Trophoblast cell (in vitro differentiated cells and primary cell): ENCODE results near the gene ADAMTS14.
"Not testable (repeated sequence)": the region's sequence is repeated elsewhere in the genome, so short reads cannot be mapped to it uniquely, and the experiment has no call there.

Source experiments
- DNase-seq, 2 donors: peaks; one replicate each; pipeline ENCODE4 v3.0.0-alpha.2; 2016
- H2AFZ ChIP-seq: 2 replicates; pipeline ENCODE4 v1.6.1; 2013; ENCODE audit warnings: low read length, moderate library complexity, mild to moderate bottlenecking; ENCODE audit not compliant: insufficient read depth, poor library complexity
- H2AK5ac ChIP-seq: 2 replicates; pipeline ENCODE4 v1.6.1; 2013; ENCODE audit warnings: mild to moderate bottlenecking, low read length
- H2BK120ac ChIP-seq: 2 replicates; pipeline ENCODE4 v1.6.1; 2013; ENCODE audit warnings: low read length, mild to moderate bottlenecking, moderate library complexity; ENCODE audit not compliant: insufficient read depth, poor library complexity
- H2BK12ac ChIP-seq: 2 replicates; pipeline ENCODE4 v1.6.1; 2013; ENCODE audit warnings: mild to moderate bottlenecking, low read length, moderate library complexity
- H2BK5ac ChIP-seq: 2 replicates; pipeline ENCODE4 v1.6.1; 2013; ENCODE audit warnings: low read length, low read depth, moderate library complexity, mild to moderate bottlenecking; ENCODE audit not compliant: poor library complexity
- H3K14ac ChIP-seq: 2 replicates; pipeline ENCODE4 v1.6.1; 2013; ENCODE audit warnings: mild to moderate bottlenecking, low read length
- H3K18ac ChIP-seq: 2 replicates; pipeline ENCODE4 v1.6.1; 2013; ENCODE audit warnings: mild to moderate bottlenecking, low read length
- H3K23ac ChIP-seq: 2 replicates; pipeline ENCODE4 v1.6.1; 2013; ENCODE audit warnings: low read length
- H3K27ac ChIP-seq: 2 replicates; pipeline ENCODE4 v1.5.1; 2013; ENCODE audit warnings: low read depth, mild to moderate bottlenecking, inconsistent platforms, low read length, moderate library complexity
- H3K27me3 ChIP-seq: 2 replicates; pipeline ENCODE4 v1.6.1; 2013; ENCODE audit warnings: inconsistent platforms, mild to moderate bottlenecking, low read length, moderate library complexity; ENCODE audit not compliant: insufficient read depth
- H3K36me3 ChIP-seq, 2 experiments: 1 replicate in 1 of 2; 2 replicates in 1 of 2; pipeline ENCODE4 v1.6.1; 2013; ENCODE audit warnings: low read length in 2 of 2, mild to moderate bottlenecking in 2 of 2, moderate library complexity in 1 of 2; ENCODE audit not compliant: insufficient read depth in 2 of 2, control insufficient read depth in 1 of 2
- H3K4ac ChIP-seq: 2 replicates; pipeline ENCODE4 v1.6.1; 2013; ENCODE audit warnings: low read depth, mild to moderate bottlenecking, low read length, moderate library complexity
- H3K4me1 ChIP-seq, 2 experiments: 1 replicate in 1 of 2; 2 replicates in 1 of 2; pipeline ENCODE4 v1.6.1; 2013; ENCODE audit warnings: low read length in 2 of 2, mild to moderate bottlenecking in 2 of 2, moderate library complexity in 1 of 2; ENCODE audit not compliant: insufficient read depth in 2 of 2, control insufficient read depth in 1 of 2
- H3K4me2 ChIP-seq: 2 replicates; pipeline ENCODE4 v1.6.1; 2013; ENCODE audit warnings: inconsistent platforms, mild to moderate bottlenecking, low read length, moderate library complexity
- H3K4me3 ChIP-seq: 2 replicates; pipeline ENCODE4 v1.5.1; 2013; ENCODE audit warnings: mild to moderate bottlenecking, low read depth, low read length, inconsistent platforms
- H3K79me1 ChIP-seq: one replicate; pipeline ENCODE4 v1.6.1; 2013; ENCODE audit warnings: low read length
- H3K79me2 ChIP-seq: 2 replicates; pipeline ENCODE4 v1.6.1; 2013; ENCODE audit warnings: low read length, mild to moderate bottlenecking; ENCODE audit not compliant: control insufficient read depth, insufficient read depth, poor library complexity
- H3K9ac ChIP-seq: 2 replicates; pipeline ENCODE4 v1.6.1; 2013; ENCODE audit warnings: mild to moderate bottlenecking, low read length
- H3K9me3 ChIP-seq: 2 replicates; pipeline ENCODE4 v1.6.1; 2013; ENCODE audit warnings: low read depth, mild to moderate bottlenecking, control low read depth, inconsistent platforms, low read length; ENCODE audit not compliant: insufficient read depth
- H4K12ac ChIP-seq: 2 replicates; pipeline ENCODE4 v1.6.1; 2013; ENCODE audit warnings: low read depth, mild to moderate bottlenecking, low read length, moderate library complexity
- H4K8ac ChIP-seq: 2 replicates; pipeline ENCODE4 v1.6.1; 2013; ENCODE audit warnings: low read depth, mild to moderate bottlenecking, low read length, moderate library complexity
- H4K91ac ChIP-seq: one replicate; pipeline ENCODE4 v1.6.1; 2013; ENCODE audit warnings: low read depth, mild to moderate bottlenecking, low read length, moderate library complexity
- WGBS: extraction: QIAGEN DNeasy Blood & Tissue Kit; methylation state at CpG from one replicate; pipeline ENCODE4 v1.1.7; 2013; ENCODE audit warnings: missing lambda C conversion rate; ENCODE audit not compliant: insufficient read length, insufficient coverage; ENCODE audit errors: extremely low coverage; 5-methylcytosine and 5-hydroxymethylcytosine counted together

The ADAMTS14 gene

GRCh38 chr10:70639640-70640383 lies 32.5 kb upstream of the ADAMTS14 start:
- not testable (repeated sequence) for H2BK12ac ChIP-seq, H3K27ac ChIP-seq, H3K79me1 ChIP-seq, H2AFZ ChIP-seq, H4K91ac ChIP-seq, H3K27me3 ChIP-seq, DNase-seq, H3K4me2 ChIP-seq, H4K12ac ChIP-seq, H2BK120ac ChIP-seq, H3K18ac ChIP-seq, H2AK5ac ChIP-seq, H2BK5ac ChIP-seq, H4K8ac ChIP-seq, H3K9me3 ChIP-seq, H3K14ac ChIP-seq, H3K4me3 ChIP-seq, H3K4ac ChIP-seq, H3K36me3 ChIP-seq, H3K79me2 ChIP-seq, H3K4me1 ChIP-seq, H3K9ac ChIP-seq, H3K23ac ChIP-seq
- no CpG with 5 or more reads among the region's 7 CpGs for WGBS

- not testable (repeated sequence) for H2BK12ac ChIP-seq, H3K79me2 ChIP-seq, H3K27ac ChIP-seq, H4K12ac ChIP-seq, H3K4me2 ChIP-seq, H3K18ac ChIP-seq, H3K4me3 ChIP-seq, H3K27me3 ChIP-seq, H3K9ac ChIP-seq, H3K4ac ChIP-seq, H2AK5ac ChIP-seq, H3K23ac ChIP-seq, H3K4me1 ChIP-seq, H4K91ac ChIP-seq, H3K14ac ChIP-seq, H3K9me3 ChIP-seq, H3K36me3 ChIP-seq, H2AFZ ChIP-seq, H2BK5ac ChIP-seq, H2BK120ac ChIP-seq, H4K8ac ChIP-seq, H3K79me1 ChIP-seq, DNase-seq
- no CpG with 5 or more reads among the region's 3 CpGs for WGBS
These were observed 29.0 kb upstream of the ADAMTS14 start for GRCh38 chr10:70643272-70643671.

- H3K9ac ChIP-seq, DNase-seq, H3K4me2 ChIP-seq, H2BK5ac ChIP-seq, H3K4me1 ChIP-seq, H3K14ac ChIP-seq, H3K4ac ChIP-seq, H3K4me3 ChIP-seq, H2BK12ac ChIP-seq, H4K8ac ChIP-seq, H3K79me1 ChIP-seq, H3K79me2 ChIP-seq, H3K36me3 ChIP-seq, H4K91ac ChIP-seq, H3K27ac ChIP-seq, H4K12ac ChIP-seq, H3K27me3 ChIP-seq, H3K18ac ChIP-seq, H2AK5ac ChIP-seq, H2BK120ac ChIP-seq, H3K23ac ChIP-seq, H2AFZ ChIP-seq: not testable (repeated sequence)
- no CpG with 5 or more reads among the region's 8 CpGs for WGBS
- peaks cover 22% of the 10 kb centered on the region for H3K9me3 ChIP-seq
These were observed 27.3 kb upstream of the ADAMTS14 start for GRCh38 chr10:70644959-70645358.

GRCh38 chr10:70647086-70647485 lies 25.2 kb upstream of the ADAMTS14 start:
- H4K8ac ChIP-seq, result no peak overlapping the region
- H3K4ac ChIP-seq, result no peak overlapping the region
- H3K79me2 ChIP-seq, result no peaks in the 10 kb centered on the region
- H3K9ac ChIP-seq, result no peak overlapping the region
- no peak overlapping the region for H3K18ac ChIP-seq
- no peak overlapping the region for H2AFZ ChIP-seq
- H3K14ac ChIP-seq, result no peak overlapping the region
- H4K12ac ChIP-seq, result no peak overlapping the region
- no peak overlapping the region for H2BK5ac ChIP-seq
- peaks cover 0 to 2% of the 10 kb centered on the region in 2 experiments for H3K36me3 ChIP-seq
- H3K4me1 ChIP-seq, result no peaks in the 10 kb centered on the region
- no peaks in the 10 kb centered on the region for H3K27me3 ChIP-seq
- no CpG with 5 or more reads among the region's 3 CpGs for WGBS
- no peak overlapping the region for H3K27ac ChIP-seq
- H3K9me3 ChIP-seq, result peaks cover 35% of the 10 kb centered on the region
- DNase-seq, result peak in 1 of 2 donors; percentile 44
- no peak overlapping the region for H3K23ac ChIP-seq
- no peak overlapping the region for H2AK5ac ChIP-seq
- no peak overlapping the region for H2BK12ac ChIP-seq
- H3K79me1 ChIP-seq, result no peaks in the 10 kb centered on the region
- no peak overlapping the region for H2BK120ac ChIP-seq
- H3K4me2 ChIP-seq, result no peak overlapping the region
- H3K4me3 ChIP-seq, result no peak overlapping the region
- H4K91ac ChIP-seq, result no peak overlapping the region
